ENCODE measurements around the gene RERE.
"Not testable (repeated sequence)": the region's sequence is repeated elsewhere in the genome, so short reads cannot be mapped to it uniquely, and the experiment has no call there.

Gene RERE

DNA sequence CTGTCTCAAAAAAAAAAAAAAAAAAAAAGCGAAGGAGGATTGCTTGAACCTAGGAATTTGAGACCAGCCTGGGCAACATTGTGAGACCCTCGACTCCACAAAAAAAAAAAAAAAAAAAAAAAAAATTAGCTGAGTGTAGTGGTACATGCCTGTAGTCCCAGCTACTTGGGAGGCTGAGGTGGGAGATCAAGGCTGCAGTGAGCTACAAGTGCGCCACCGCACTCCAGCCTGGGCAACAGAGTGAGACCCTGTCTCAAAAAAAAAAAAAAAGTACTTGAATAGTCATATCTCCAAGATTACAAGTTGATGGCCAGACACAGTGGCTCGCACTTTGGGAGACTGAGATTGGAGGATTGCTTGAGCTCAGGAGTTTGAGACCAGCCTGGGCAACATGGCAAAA lies 33.6 kb upstream of the RERE start:
- no peak for TF ChIP-seq ZNF274 (IDR thresholded peaks at IDR 0.05; ENCODE audit: low read depth, low read length)
- H3K4me3 ChIP-seq (ENCODE audit: low read length), result no peak overlapping the region

DNA sequence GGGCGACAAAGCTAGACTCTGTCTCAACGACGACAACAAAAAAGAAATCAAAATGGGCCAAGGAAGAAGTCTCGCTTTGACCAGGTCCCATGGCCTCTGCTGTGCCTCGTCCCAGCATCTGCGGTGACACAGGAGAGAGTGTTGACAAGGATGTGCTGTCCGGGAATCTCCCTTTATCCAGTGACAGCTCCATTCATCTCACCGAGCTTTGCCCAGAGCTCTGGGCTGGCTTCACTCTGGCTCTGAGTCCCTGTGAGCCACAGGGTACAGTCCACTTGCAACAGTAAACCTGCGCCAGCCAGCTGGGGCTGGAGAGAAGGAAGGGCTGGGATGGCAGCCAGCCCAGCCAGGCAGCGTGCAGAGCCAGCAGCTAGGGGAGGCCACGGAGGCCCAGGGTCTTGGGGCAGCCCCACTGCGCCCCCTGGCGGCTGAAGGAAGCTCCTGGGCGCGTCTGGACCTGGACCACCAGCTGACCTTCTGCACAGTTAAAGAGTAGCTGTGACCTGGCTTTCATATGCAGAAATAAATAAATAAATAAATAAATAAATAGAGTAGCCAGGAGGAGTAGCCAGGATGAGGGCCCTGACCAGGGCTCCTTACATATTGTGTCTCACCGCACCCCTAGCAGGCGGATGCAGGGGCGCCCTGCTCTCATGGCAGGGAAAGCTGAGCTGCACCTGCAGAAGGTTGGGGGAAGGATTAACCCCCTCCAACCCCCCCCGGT lies 31.4 kb upstream of the RERE start:
- no peak for TF ChIP-seq ZNF274 (IDR thresholded peaks at IDR 0.05; ENCODE audit: low read depth, low read length)
- no peak overlapping the region for H3K4me3 ChIP-seq (ENCODE audit: low read length)

DNA sequence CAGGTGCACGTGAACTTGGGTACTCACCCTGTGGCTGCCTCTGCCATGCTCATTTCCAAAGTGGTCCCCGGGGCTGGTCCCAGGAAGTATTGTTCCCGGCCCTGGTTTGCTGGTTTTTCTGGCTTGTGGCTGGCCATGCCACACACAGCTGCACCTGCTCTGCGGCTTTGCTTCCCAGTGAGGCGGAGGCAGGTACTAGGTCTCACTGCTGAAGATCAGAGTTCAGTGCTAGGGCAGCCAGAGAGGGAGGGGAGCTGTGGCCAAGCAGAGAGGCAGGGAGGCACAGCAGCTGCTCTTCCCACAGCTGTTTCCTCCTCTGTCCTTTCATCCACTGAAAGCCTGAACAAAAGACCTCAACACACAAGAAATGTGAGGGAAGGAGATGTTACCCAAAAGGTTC lies 30.6 kb upstream of the RERE start:
- no peak overlapping the region for H3K4me3 ChIP-seq (ENCODE audit: low read length)
- TF ChIP-seq ZNF274 (IDR thresholded peaks at IDR 0.05; ENCODE audit: low read depth, low read length), result no peak

DNA sequence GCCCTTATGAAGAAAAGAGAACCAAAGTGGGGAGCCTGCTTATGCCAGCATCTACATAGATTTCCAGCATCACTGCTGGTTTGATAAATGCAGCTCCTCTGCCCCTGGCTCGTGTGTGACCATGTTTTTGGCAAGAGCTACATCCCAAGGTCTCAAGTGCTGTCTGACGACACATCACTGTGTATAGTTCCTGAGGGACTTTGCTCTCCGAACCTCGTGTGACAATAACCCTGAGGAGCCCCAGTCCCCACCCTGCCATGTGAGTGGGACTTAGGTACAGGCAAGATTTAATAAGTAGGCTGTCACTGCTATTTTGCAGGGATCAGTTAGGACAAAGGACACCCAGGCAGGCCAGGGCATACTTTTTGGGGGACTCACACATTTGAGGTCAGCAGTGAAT lies 28.8 kb upstream of the RERE start:
- TF ChIP-seq ZNF274 (IDR thresholded peaks at IDR 0.05; ENCODE audit: low read depth, low read length), result no peak
- H3K4me3 ChIP-seq (ENCODE audit: low read length), result no peak overlapping the region

DNA sequence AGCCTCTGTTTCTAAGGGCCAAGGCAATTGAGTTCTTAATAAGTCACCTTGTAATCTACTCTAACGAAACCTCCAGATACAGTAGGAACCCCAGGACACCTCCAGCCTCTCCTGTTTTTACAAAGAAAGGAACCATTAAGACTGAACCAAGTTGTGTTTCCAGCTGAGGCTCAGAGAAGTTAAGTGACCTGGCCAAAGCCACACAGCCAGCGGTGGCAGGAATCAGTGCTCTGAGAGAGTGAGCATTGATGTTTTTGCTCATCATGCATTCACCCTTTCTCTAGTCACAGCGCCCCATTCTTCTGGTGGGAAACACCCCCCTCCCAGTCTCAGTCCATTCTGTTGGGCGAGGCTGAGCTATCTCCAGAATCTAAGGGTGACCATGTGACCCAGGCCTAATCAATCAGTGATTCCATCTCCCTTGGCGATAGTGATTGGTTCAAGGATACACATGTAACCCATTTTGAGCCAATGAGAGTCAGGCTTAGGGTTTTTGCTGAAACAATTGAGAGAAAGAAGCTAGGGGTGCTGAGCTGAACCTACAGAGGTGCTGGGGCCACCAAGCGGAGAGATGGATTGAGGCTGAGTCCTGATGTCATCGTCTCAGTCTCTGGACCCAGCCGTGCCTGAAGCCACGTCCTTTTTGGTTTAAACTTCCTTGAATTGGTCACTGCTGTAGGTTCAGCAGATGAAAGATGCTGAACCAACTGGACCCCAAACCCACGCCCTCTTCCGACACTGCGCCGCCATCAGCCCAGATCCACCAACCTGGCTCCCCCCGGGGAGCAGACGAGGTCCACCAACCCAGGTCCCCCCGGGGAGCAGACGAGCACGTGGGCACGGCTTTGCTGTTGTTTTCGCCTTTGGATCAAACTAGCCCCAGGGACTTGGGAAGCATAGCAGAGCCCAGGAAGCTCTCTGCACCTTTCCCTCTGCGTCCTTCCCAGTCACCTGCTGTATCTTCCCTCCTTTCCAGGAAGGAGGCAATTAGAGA lies 28.0 kb upstream of the RERE start:
- H3K4me3 ChIP-seq (ENCODE audit: low read length), result no peak overlapping the region
- TF ChIP-seq ZNF274 (IDR thresholded peaks at IDR 0.05; ENCODE audit: low read depth, low read length), result no peak

DNA sequence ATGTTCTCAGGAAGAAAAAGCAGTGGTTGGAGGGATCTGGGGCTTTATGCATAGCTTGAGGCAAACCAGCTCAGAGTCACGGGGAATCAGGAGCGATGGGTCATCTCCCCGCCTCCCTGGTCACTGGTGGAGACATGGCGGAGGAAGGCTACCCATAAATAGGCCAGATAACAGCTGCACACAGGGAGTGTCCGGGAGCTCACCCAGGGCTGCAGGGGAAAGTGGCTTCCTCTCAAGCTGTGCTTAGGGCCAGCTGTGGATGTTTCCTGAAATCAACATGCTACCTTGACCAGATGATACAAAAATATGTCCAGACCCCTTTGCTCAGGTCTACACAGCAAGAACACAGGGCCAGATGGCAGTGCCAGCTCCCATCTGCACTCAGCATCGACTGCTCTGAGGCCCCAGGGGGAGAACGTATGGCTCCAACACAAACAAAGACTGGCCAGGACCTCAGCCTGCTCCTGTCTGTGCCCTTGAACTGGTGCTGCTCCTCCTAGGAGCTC lies 27.1 kb upstream of the RERE start:
- H3K4me3 ChIP-seq (ENCODE audit: low read length), result no peak overlapping the region
- no peak for TF ChIP-seq ZNF274 (IDR thresholded peaks at IDR 0.05; ENCODE audit: low read depth, low read length)

DNA sequence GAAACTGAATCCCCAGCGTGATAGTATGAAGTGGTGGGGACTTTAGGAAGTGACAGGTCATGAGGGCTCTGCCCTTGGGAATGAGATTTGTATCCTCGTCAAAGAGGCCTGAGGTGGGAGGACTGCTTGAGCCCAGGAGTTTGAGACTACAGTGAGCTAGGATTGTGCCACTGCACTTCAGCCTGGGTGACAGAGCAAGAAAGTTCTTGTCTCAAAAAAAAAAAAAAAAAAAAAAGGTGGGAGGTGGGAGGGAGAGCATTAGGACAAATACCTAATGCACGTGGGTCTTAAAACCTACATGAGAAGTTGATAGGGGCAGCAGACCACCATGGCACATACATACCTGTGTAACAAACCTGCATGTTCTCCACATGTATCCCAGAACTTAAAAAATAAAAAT lies 24.0 kb upstream of the RERE start:
- H3K4me3 ChIP-seq (ENCODE audit: low read length), result no peak overlapping the region
- TF ChIP-seq ZNF274 (IDR thresholded peaks at IDR 0.05; ENCODE audit: low read depth, low read length), result no peak

DNA sequence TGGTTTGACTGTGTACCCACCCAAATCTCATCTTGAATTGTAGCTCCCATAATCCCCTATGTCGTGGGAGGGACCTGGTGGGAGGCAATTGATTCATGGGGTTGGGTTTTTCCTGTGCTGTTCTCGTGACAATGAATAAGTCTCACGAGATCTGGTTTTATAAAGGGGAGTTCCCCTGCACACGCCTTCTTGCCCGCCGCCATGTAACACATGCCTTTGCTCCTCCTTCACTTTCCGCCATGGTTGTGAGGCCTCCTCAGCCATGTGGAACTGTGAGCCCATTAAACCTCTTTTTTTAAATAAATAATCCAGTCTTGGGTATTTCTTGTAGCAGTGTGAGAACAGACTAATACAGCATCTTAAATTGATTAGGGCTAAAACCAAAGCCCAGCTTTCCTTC lies 22.6 kb upstream of the RERE start:
- no peak for TF ChIP-seq ZNF274 (IDR thresholded peaks at IDR 0.05; ENCODE audit: low read depth, low read length)
- no peak overlapping the region for H3K4me3 ChIP-seq (ENCODE audit: low read length)

GRCh38 chr1:8835941-8836643 lies 18.7 kb upstream of the RERE start:
- no peak overlapping the region for H3K4me3 ChIP-seq (ENCODE audit: low read length)
- no peak for TF ChIP-seq ZNF274 (IDR thresholded peaks at IDR 0.05; ENCODE audit: low read depth, low read length)

GRCh38 chr1:8831340-8831739 lies 13.9 kb upstream of the RERE start:
- no peak for TF ChIP-seq ZNF274 (IDR thresholded peaks at IDR 0.05; ENCODE audit: low read depth, low read length)
- no peak overlapping the region for H3K4me3 ChIP-seq (ENCODE audit: low read length)

DNA sequence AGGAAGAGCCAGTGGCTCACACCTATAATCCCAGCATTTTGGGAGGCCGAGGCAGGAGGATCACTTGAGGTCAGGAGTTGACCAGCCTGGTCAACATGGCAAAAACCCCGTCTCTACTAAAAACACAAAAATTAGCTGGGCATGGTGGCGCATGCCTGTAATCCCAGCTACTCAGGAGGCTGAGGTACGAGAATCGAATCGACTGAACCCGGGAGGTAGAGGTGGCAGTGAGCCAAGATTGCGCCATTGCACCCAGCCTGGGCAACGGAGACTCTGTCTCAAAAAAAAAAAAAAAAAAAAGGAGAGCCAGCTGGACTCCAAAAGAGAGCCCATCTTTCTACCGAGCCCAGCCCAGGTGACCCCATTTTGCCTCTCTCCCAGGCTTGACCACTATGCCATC lies 13.3 kb upstream of the RERE start:
- H3K4me3 ChIP-seq (ENCODE audit: low read length), result not testable (repeated sequence)

DNA sequence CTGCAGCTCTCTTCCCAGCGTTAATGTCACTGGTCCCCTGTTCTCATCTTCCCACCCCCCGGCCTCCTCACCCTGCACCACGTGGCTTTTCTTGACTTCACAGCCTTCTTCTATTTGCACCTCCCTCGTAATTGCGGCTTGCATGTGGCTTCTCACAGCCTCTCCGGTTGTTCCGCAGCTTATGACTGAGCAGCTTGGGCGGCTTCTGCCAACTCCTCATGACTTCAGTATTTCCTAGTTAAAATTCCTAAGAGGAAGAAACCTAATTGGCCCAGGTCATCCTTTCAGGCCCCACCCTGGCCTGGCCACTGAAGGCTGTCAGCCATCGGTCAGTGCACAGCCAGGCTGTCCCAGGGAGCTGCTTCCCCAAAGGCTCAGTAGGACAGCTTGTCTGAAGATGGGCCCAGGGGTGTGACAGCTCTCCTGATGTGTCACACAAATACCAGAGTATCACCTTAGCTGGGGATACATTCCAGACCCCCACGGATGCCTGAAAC lies 8.6 kb upstream of the RERE start:
- TF ChIP-seq ZNF274 (IDR thresholded peaks at IDR 0.05; ENCODE audit: low read depth, low read length), result no peak
- no peak overlapping the region for H3K4me3 ChIP-seq (ENCODE audit: low read length)

- no peak overlapping the region for H3K4me3 ChIP-seq (ENCODE audit: low read length)
- TF ChIP-seq ZNF274 (IDR thresholded peaks at IDR 0.05; ENCODE audit: low read depth, low read length), result no peak
Observed at GRCh38 chr1:8823295-8823664, 5.8 kb upstream of the RERE start.

Data from GM08714 (cell line).